Lower leg skin (tissue), 4 donors: ENCODE data around the gene CAMK2G. TPM values are rescaled to one million over a fixed set of nuclear protein-coding genes. Genes with fewer than 3 reads are reported as not detected.
"Not testable (repeated sequence)": the region's sequence is repeated elsewhere in the genome, so short reads cannot be mapped to it uniquely, and the experiment has no call there.

Experiments used
- DNase-seq, 2 donors: peaks; one replicate each; pipeline ENCODE4 v3.0.0-alpha.2; 2019; ENCODE audit warnings: low spot score in 2 of 2
- H3K4me3 ChIP-seq: fragments of 200-600 bp; sonication (generic); 2 replicates; pipeline ENCODE4 v1.5.1; 2017; ENCODE audit warnings: mild to moderate bottlenecking, low read depth; ENCODE audit not compliant: poor library complexity, severe bottlenecking
- CTCF ChIP-seq, 3 donors: fragments of 450-650 bp; IDR thresholded peaks; one replicate each; pipeline ENCODE4 v1.5.1; 2016; ENCODE audit warnings: antibody characterized with exemption in 3 of 3, mild to moderate bottlenecking in 3 of 3, moderate library complexity in 2 of 3
- POLR2A ChIP-seq, 2 donors: fragments of 450-650 bp; IDR thresholded peaks; one replicate each; pipeline ENCODE4 v1.6.1; 2016 to 2017; ENCODE audit warnings: antibody characterized with exemption in 2 of 2, mild to moderate bottlenecking in 1 of 2, moderate library complexity in 1 of 2
- WGBS, 2 donors: methylation state at CpG; one replicate each; pipeline ENCODE4 v1.1.5; 2018; 5-methylcytosine and 5-hydroxymethylcytosine counted together
- intact Hi-C: fragments of 100-400 bp; cut with DNase I; formaldehyde crosslinking; loops from one replicate; pipeline ENCODE4 v1.15.0; 2023; ENCODE audit warnings: low total_unique reads
- total RNA-seq, 4 donors: library from RNA; depleted of rRNA; stranded (reverse); fragments of >200 nt; gene quantifications; one replicate each; pipeline ENCODE4 v1.1.0, GENCODE V29; 2016

The CAMK2G gene
- total RNA-seq, 4 donors from 2014 or later, result 20.0 to 27.9 (median 24.2) TPM

- WGBS, 2 donors, result 78 to 84% methylated on average over 10 of the region's 10 CpGs
- DNase-seq, result no peak
- intact Hi-C loops, result no loop called here
- no peak overlapping the region for H3K4me3 ChIP-seq
- TF ChIP-seq CTCF (IDR thresholded peaks at IDR 0.05), result no peak
- TF ChIP-seq POLR2A (IDR thresholded peaks at IDR 0.05), result no peak
Measured at GRCh38 chr10:73892310-73893030, 18.1 kb upstream of the CAMK2G start.

GRCh38 chr10:73891540-73891939, 17.2 kb upstream of the CAMK2G start:
- intact Hi-C loops, result no loop called here
- DNase-seq, result no peak
- WGBS, 2 donors, result 63 to 68% methylated on average over 5 of the region's 5 CpGs
- no peak overlapping the region for H3K4me3 ChIP-seq
- no peak for TF ChIP-seq POLR2A (IDR thresholded peaks at IDR 0.05)
- no peak for TF ChIP-seq CTCF (IDR thresholded peaks at IDR 0.05)

GRCh38 chr10:73890830-73891229, 16.5 kb upstream of the CAMK2G start:
- H3K4me3 ChIP-seq, intact Hi-C loops, DNase-seq: not testable (repeated sequence)
- WGBS, 2 donors, result 56 to 75% methylated on average over 3 of the region's 3 CpGs

GRCh38 chr10:73890261-73890660, 15.9 kb upstream of the CAMK2G start:
- no peak overlapping the region for H3K4me3 ChIP-seq
- WGBS, 2 donors, result 93 to 94% methylated on average over 5 of the region's 5 CpGs
- DNase-seq, result no peak
- TF ChIP-seq CTCF (IDR thresholded peaks at IDR 0.05), result no peak
- no peak for TF ChIP-seq POLR2A (IDR thresholded peaks at IDR 0.05)
- intact Hi-C loops, result no loop called here

- not testable (repeated sequence) for H3K4me3 ChIP-seq
- WGBS, 2 donors, result 38 to 41% methylated on average over 3 of the region's 3 CpGs
Measured at GRCh38 chr10:73889416-73889815, 15.1 kb upstream of the CAMK2G start.

GRCh38 chr10:73889014-73889413, 14.7 kb upstream of the CAMK2G start:
- no peak overlapping the region for H3K4me3 ChIP-seq
- TF ChIP-seq POLR2A (IDR thresholded peaks at IDR 0.05) (no peak), CTCF (IDR thresholded peaks at IDR 0.05) (no peak)
- intact Hi-C loops, result loop anchor here (5.0 kb wide), 1 partner anchor 53 kb away; no protein-coding TSS in a partner anchor
- peak; percentile 90 to 92 for DNase-seq
- 32 to 33% methylated on average over 5 to 6 of the region's 7 CpGs for WGBS, 2 donors

More at GRCh38 chr10:73889416-73889815, 15.1 kb upstream of the CAMK2G start:
- DNase-seq, result not testable (repeated sequence)
- intact Hi-C loops, result loop anchor here (5.0 kb wide), 1 partner anchor 53 kb away; no protein-coding TSS in a partner anchor

GRCh38 chr10:73888514-73888913, 14.2 kb upstream of the CAMK2G start:
- H3K4me3 ChIP-seq, result no peak overlapping the region
- TF ChIP-seq POLR2A (IDR thresholded peaks at IDR 0.05), result no peak
- no peak for TF ChIP-seq CTCF (IDR thresholded peaks at IDR 0.05)
- 38 to 39% methylated on average over 5 of the region's 5 CpGs for WGBS, 2 donors
- DNase-seq, result no peak
- intact Hi-C loops, result loop anchor here (5.0 kb wide), 1 partner anchor 54 kb away; no protein-coding TSS in a partner anchor
